Liver (tissue), 9 donors: ENCODE data around the gene SYNJ2. TPM values are rescaled to one million over a fixed set of nuclear protein-coding genes. Genes with fewer than 3 reads are reported as not detected.

Source experiments
- DNase-seq: peaks from one replicate; pipeline ENCODE4 v3.0.0-alpha.2; 2017; ENCODE audit warnings: low spot score
- H3K27ac ChIP-seq, 2 donors: one replicate each; pipeline ENCODE4 v1.7.0; 2013; ENCODE audit warnings: inconsistent platforms in 2 of 2, low read length in 2 of 2, control low read depth in 1 of 2, low read depth in 1 of 2, mild to moderate bottlenecking in 1 of 2
- H3K27me3 ChIP-seq, 4 donors: one replicate each; pipeline versions ENCODE4 v1.6.1 to v1.7.0; 2013; ENCODE audit warnings: low read length in 3 of 4, inconsistent platforms in 1 of 4, mild to moderate bottlenecking in 1 of 4, moderate library complexity in 1 of 4; ENCODE audit not compliant: control insufficient read depth in 4 of 4, insufficient read depth in 4 of 4
- H3K36me3 ChIP-seq, 4 donors: one replicate each; pipeline versions ENCODE4 v1.6.1 to v1.7.0; 2013; ENCODE audit warnings: low read length in 3 of 4, mild to moderate bottlenecking in 3 of 4, low read depth in 1 of 4, moderate library complexity in 1 of 4; ENCODE audit not compliant: control insufficient read depth in 4 of 4, insufficient read depth in 3 of 4
- H3K4me1 ChIP-seq, 4 donors: one replicate each; pipeline versions ENCODE4 v1.6.1 to v1.7.0; 2013; ENCODE audit warnings: low read length in 3 of 4, mild to moderate bottlenecking in 3 of 4, moderate library complexity in 1 of 4; ENCODE audit not compliant: control insufficient read depth in 4 of 4, insufficient read depth in 4 of 4
- H3K4me3 ChIP-seq, 3 donors: one replicate each; pipeline versions ENCODE4 v1.6.1 to v1.7.0; 2013; ENCODE audit warnings: low read length in 3 of 3, control low read depth in 1 of 3, low read depth in 1 of 3, mild to moderate bottlenecking in 1 of 3
- H3K9ac ChIP-seq, 2 donors: one replicate each; pipeline ENCODE4 v1.7.0; 2013; ENCODE audit warnings: low read length in 2 of 2, mild to moderate bottlenecking in 2 of 2, moderate library complexity in 2 of 2, control low read depth in 1 of 2, low read depth in 1 of 2
- H3K9me3 ChIP-seq, 4 donors: one replicate each; pipeline versions ENCODE4 v1.6.1 to v1.7.0; 2013; ENCODE audit warnings: low read length in 3 of 4; ENCODE audit not compliant: control insufficient read depth in 4 of 4
- EGR1 ChIP-seq, 2 donors: IDR thresholded peaks; 2 replicates each; pipeline ENCODE4 v1.6.1; 2016 to 2018; ENCODE audit warnings: antibody characterized with exemption in 2 of 2, low read depth in 2 of 2
- FOXA1 ChIP-seq: IDR thresholded peaks from 2 replicates; pipeline ENCODE4 v1.6.1; 2016; ENCODE audit warnings: antibody characterized with exemption
- FOXA2 ChIP-seq: IDR thresholded peaks from 2 replicates; pipeline ENCODE4 v1.6.1; 2016; ENCODE audit warnings: antibody characterized with exemption
- GABPA ChIP-seq, 2 donors: IDR thresholded peaks in 1 of 2; conservative IDR thresholded peaks in 1 of 2; 2 replicates each; pipeline ENCODE4 v1.6.1; 2016; ENCODE audit warnings: antibody characterized with exemption in 2 of 2, mild to moderate bottlenecking in 1 of 2, moderate library complexity in 1 of 2
- HNF4A ChIP-seq, 2 donors: conservative IDR thresholded peaks; 2 replicates each; pipeline ENCODE4 v1.6.1; 2016; ENCODE audit warnings: antibody characterized with exemption in 2 of 2, mild to moderate bottlenecking in 2 of 2
- HNF4G ChIP-seq: IDR thresholded peaks from 2 replicates; pipeline ENCODE4 v1.6.1; 2016; ENCODE audit warnings: antibody characterized with exemption
- JUND ChIP-seq, 2 donors: IDR thresholded peaks; 2 replicates each; pipeline ENCODE4 v1.6.1; 2016; ENCODE audit warnings: antibody characterized with exemption in 2 of 2
- NR2F2 ChIP-seq: IDR thresholded peaks from 2 replicates; pipeline ENCODE4 v1.6.1; 2016; ENCODE audit warnings: antibody characterized with exemption
- RXRA ChIP-seq, 2 donors: IDR thresholded peaks; 2 replicates each; pipeline ENCODE4 v1.6.1; 2017 to 2018; ENCODE audit warnings: antibody characterized with exemption in 2 of 2, mild to moderate bottlenecking in 1 of 2
- SP1 ChIP-seq: IDR thresholded peaks from 2 replicates; pipeline ENCODE4 v1.6.1; 2018; ENCODE audit warnings: antibody characterized with exemption, mild to moderate bottlenecking
- TAF1 ChIP-seq: conservative IDR thresholded peaks from 2 replicates; pipeline ENCODE4 v1.6.1; 2016; ENCODE audit warnings: antibody characterized with exemption, mild to moderate bottlenecking
- WGBS: extraction: QIAGEN DNeasy Blood & Tissue Kit; methylation state at CpG from one replicate; pipeline ENCODE4 v1.1.7; 2013; 5-methylcytosine and 5-hydroxymethylcytosine counted together
- polyA plus RNA-seq, 2 donors: library from polyadenylated mRNA; stranded (reverse) in 1 of 2; unstranded in 1 of 2; fragments of 200-250 nt in 1 of 2; fragments of >200 nt in 1 of 2; fragmentation: Nextera tagmentation in 1 of 2; extraction: Ambion mirVana in 1 of 2; gene quantifications; one replicate each; pipeline versions ENCODE4 v1.2.1 to v1.2.3, GENCODE V29; 2013 to 2015
- total RNA-seq, 2 donors: library from RNA; depleted of rRNA; stranded (reverse); fragments of >200 nt; gene quantifications; one replicate each; pipeline ENCODE4 v1.2.3, GENCODE V29; 2014
- TF ChIP-seq, protein P1 (sequence below): IDR thresholded peaks from 2 replicates; pipeline ENCODE4 v1.6.1; 2016; ENCODE audit warnings: antibody characterized with exemption
- TF ChIP-seq, protein P2 (sequence below): IDR thresholded peaks from 2 replicates; pipeline ENCODE4 v1.6.1; 2016; ENCODE audit warnings: antibody characterized with exemption, mild to moderate bottlenecking
- TF ChIP-seq, protein P3 (sequence below): IDR thresholded peaks from 2 replicates; pipeline ENCODE4 v1.6.1; 2016; ENCODE audit warnings: antibody characterized with exemption
- TF ChIP-seq, protein P4 (sequence below): fragments of 150-350 bp; IDR thresholded peaks from 2 replicates; pipeline ENCODE4 v1.5.1; 2017; ENCODE audit warnings: improper control_type of control experiment, low read depth, low read length; ENCODE audit not compliant: missing input control
- TF ChIP-seq, protein P5 (sequence below): IDR thresholded peaks from 2 replicates; pipeline ENCODE4 v1.6.1; 2016; ENCODE audit warnings: antibody characterized with exemption
- donor health status: healthy.
- donor health status: healthy.
- donor health status: healthy.
- donor health status: healthy.
- donor health status: healthy.

Gene SYNJ2
- total and polyA plus RNA-seq, 4 donors: 2.4 to 8.9 (median 3.2) TPM

DNA sequence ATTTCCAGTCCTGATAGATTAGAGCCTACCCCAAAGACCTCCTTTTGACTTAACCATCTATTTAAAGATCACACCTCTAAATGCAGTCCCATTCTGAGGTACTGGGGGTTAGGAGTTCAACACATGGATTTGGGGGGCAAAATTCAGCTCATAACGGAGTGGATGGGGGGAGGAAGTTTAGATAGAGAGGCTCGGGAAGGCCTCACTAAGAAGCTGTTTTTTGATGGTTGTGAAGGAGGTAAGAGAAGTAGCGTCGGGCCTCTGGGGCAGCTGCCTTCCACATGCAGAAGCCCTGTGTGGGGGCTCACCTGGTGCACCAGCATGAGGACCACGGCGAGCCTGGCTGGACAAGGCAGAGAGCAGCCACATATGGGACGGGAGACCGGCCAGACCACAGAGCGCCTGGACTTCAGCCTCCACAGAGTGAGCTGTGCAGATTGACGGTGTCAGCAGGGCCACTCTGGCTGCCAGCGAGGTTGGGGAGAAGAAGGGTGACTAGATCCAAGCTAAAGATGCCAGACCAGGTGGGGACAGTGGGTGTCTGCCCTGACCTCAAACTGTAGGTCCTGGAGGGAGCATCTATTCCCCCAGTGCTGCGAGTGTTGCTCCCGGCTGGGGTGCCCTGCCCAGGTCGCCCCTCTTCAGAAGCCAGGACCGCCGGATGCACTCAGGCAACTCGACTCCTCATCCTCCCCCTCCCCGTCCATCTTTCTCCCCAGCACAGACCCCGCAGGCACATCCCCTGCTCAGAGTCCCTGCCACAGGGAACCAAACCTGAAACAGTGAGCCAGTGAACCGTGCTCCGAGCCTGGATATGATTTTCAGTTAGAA lies 5.1 kb upstream of the SYNJ2 start:
- no peaks in the 10 kb centered on the region for H3K9me3 ChIP-seq
- no peaks in the 10 kb centered on the region for H3K27me3 ChIP-seq
- H3K4me1 ChIP-seq: peaks cover 0 to 7% (median 5%) of the 10 kb centered on the region in 4 donors
- TF ChIP-seq NR2F2: no peak
- H3K9ac ChIP-seq: no peak overlapping the region
- WGBS: 92% methylated on average over 21 of the region's 21 CpGs
- DNase-seq: no peak
- no peaks in the 10 kb centered on the region for H3K36me3 ChIP-seq
- H3K27ac ChIP-seq: no peak overlapping the region
- no peak overlapping the region for H3K4me3 ChIP-seq

DNA sequence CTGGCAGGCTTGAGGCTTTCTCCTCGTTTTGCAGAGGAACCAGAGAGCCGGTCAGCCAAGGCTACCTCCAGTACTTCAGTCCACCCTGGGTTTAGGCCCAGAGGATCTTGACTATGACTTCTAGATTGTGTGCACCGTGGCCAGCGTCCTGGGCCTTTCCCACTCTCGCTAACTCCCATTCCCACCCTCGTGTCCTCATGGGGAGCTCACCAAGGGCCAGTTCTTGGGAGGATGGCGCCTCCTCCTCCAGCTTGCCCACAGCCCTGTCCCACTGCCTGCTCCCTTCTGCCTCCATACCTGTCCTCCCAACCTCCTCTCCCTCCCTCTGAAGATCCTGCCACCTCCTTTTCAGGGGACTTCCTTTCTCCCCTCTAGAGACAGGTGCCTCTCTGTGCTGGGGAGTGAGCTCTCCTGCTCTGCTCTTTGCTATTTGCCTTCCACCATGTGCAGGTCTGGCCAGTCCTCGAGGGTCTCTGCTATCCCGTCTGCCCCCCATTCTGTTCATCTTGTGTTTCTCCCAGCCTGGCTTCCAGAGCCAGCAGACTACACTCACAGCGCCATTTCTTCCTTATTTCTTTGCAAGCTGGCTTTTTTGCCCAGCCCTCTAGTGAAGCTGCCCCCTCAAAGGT lies 4.4 kb upstream of the SYNJ2 start:
- H3K9me3 ChIP-seq: no peaks in the 10 kb centered on the region
- H3K36me3 ChIP-seq: no peaks in the 10 kb centered on the region
- H3K4me3 ChIP-seq: no peak overlapping the region
- peaks cover under 1 to 9% (median 6%) of the 10 kb centered on the region in 4 donors for H3K4me1 ChIP-seq
- H3K27me3 ChIP-seq: no peaks in the 10 kb centered on the region
- no peak for DNase-seq
- TF ChIP-seq, protein P1, sequence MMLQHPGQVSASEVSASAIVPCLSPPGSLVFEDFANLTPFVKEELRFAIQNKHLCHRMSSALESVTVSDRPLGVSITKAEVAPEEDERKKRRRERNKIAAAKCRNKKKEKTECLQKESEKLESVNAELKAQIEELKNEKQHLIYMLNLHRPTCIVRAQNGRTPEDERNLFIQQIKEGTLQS: no peak
- TF ChIP-seq HNF4A (conservative IDR thresholded peaks at IDR 0.05) (no peak), RXRA (IDR thresholded peaks at IDR 0.05) (no peak), JUND (IDR thresholded peaks at IDR 0.05) (no peak), SP1 (no peak), FOXA2 (no peak), GABPA (IDR thresholded peaks at IDR 0.05 in 1 of 2, conservative IDR thresholded peaks at IDR 0.05 in 1 of 2) (no peak)
- TF ChIP-seq, protein P2, sequence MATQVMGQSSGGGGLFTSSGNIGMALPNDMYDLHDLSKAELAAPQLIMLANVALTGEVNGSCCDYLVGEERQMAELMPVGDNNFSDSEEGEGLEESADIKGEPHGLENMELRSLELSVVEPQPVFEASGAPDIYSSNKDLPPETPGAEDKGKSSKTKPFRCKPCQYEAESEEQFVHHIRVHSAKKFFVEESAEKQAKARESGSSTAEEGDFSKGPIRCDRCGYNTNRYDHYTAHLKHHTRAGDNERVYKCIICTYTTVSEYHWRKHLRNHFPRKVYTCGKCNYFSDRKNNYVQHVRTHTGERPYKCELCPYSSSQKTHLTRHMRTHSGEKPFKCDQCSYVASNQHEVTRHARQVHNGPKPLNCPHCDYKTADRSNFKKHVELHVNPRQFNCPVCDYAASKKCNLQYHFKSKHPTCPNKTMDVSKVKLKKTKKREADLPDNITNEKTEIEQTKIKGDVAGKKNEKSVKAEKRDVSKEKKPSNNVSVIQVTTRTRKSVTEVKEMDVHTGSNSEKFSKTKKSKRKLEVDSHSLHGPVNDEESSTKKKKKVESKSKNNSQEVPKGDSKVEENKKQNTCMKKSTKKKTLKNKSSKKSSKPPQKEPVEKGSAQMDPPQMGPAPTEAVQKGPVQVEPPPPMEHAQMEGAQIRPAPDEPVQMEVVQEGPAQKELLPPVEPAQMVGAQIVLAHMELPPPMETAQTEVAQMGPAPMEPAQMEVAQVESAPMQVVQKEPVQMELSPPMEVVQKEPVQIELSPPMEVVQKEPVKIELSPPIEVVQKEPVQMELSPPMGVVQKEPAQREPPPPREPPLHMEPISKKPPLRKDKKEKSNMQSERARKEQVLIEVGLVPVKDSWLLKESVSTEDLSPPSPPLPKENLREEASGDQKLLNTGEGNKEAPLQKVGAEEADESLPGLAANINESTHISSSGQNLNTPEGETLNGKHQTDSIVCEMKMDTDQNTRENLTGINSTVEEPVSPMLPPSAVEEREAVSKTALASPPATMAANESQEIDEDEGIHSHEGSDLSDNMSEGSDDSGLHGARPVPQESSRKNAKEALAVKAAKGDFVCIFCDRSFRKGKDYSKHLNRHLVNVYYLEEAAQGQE: no peak
- no peak overlapping the region for H3K9ac ChIP-seq
- no peak overlapping the region for H3K27ac ChIP-seq
- 90% methylated on average over 10 of the region's 10 CpGs for WGBS

DNA sequence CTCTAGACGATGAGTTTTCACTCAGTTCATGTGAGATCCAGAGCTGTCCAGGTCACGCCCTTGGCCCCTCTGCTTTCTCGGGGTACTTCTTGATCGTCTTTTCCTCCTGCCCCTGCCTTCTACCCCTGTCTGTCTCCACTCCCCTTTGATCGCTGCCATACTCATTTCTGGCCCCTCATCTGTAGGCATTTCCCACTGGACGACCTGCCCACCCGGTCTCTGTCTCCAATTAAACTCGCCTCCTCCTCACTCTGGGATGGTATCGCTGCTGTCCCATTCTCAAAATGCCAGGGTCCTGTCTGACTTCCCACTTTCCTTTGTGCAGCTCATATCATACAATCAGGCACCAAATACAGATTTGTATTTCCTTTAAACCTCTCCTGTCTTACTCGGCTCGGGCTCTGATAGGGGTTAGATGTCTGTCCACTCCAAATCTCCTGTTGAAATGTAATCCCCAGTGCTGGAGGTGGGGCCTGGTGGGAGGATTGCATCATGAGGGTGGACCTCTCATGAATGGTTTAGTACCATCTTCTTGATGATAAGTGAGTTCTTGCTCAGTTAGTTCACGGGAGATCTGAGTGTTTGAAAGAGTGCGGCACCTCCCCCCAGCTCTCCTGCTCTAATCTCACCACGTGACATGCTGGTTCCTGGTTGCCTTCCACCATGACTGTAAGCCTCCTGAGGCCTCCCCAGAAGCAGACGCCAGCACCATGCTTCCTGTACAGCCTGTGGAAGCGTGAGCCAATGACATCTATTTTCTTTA lies 3.5 kb upstream of the SYNJ2 start:
- TF ChIP-seq, protein P3, sequence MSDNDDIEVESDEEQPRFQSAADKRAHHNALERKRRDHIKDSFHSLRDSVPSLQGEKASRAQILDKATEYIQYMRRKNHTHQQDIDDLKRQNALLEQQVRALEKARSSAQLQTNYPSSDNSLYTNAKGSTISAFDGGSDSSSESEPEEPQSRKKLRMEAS: no peak
- TF ChIP-seq, protein P4, sequence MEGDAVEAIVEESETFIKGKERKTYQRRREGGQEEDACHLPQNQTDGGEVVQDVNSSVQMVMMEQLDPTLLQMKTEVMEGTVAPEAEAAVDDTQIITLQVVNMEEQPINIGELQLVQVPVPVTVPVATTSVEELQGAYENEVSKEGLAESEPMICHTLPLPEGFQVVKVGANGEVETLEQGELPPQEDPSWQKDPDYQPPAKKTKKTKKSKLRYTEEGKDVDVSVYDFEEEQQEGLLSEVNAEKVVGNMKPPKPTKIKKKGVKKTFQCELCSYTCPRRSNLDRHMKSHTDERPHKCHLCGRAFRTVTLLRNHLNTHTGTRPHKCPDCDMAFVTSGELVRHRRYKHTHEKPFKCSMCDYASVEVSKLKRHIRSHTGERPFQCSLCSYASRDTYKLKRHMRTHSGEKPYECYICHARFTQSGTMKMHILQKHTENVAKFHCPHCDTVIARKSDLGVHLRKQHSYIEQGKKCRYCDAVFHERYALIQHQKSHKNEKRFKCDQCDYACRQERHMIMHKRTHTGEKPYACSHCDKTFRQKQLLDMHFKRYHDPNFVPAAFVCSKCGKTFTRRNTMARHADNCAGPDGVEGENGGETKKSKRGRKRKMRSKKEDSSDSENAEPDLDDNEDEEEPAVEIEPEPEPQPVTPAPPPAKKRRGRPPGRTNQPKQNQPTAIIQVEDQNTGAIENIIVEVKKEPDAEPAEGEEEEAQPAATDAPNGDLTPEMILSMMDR: no peak
- no peak for TF ChIP-seq RXRA (IDR thresholded peaks at IDR 0.05)
- no peak for TF ChIP-seq FOXA1
- no peak for TF ChIP-seq FOXA2
- TF ChIP-seq, protein P5, sequence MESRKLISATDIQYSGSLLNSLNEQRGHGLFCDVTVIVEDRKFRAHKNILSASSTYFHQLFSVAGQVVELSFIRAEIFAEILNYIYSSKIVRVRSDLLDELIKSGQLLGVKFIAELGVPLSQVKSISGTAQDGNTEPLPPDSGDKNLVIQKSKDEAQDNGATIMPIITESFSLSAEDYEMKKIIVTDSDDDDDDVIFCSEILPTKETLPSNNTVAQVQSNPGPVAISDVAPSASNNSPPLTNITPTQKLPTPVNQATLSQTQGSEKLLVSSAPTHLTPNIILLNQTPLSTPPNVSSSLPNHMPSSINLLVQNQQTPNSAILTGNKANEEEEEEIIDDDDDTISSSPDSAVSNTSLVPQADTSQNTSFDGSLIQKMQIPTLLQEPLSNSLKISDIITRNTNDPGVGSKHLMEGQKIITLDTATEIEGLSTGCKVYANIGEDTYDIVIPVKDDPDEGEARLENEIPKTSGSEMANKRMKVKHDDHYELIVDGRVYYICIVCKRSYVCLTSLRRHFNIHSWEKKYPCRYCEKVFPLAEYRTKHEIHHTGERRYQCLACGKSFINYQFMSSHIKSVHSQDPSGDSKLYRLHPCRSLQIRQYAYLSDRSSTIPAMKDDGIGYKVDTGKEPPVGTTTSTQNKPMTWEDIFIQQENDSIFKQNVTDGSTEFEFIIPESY: no peak
- TF ChIP-seq TAF1: no peak
- TF ChIP-seq NR2F2: no peak
- no peak for TF ChIP-seq EGR1 (IDR thresholded peaks at IDR 0.05; ENCODE audit: low read depth in 2 of 2)
- no peak for TF ChIP-seq HNF4G
- TF ChIP-seq HNF4A (conservative IDR thresholded peaks at IDR 0.05): no peak
- Histone ChIP-seq H3K27me3 (no peaks in the 10 kb centered on the region), H3K9me3 (no peaks in the 10 kb centered on the region), H3K4me3 (no peak overlapping the region), H3K9ac (no peak overlapping the region), H3K4me1 (peaks cover 4 to 18% (median 12%) of the 10 kb centered on the region in 4 donors), H3K36me3 (no peaks in the 10 kb centered on the region), H3K27ac (no peak overlapping the region)
- WGBS: 89% methylated on average over 16 of the region's 16 CpGs
- no peak for DNase-seq
